ENCODE results near the gene SCAMP2. TPM values are rescaled to one million over a fixed set of nuclear protein-coding genes. Genes with fewer than 3 reads are reported as not detected.

The SCAMP2 gene
- total and polyA plus RNA-seq, 10 of the 15 experiments (the other 5 are each of a cell fraction or from before 2014, with no cell fraction given) = 10.9 to 158 (median 99.6) TPM

DNA sequence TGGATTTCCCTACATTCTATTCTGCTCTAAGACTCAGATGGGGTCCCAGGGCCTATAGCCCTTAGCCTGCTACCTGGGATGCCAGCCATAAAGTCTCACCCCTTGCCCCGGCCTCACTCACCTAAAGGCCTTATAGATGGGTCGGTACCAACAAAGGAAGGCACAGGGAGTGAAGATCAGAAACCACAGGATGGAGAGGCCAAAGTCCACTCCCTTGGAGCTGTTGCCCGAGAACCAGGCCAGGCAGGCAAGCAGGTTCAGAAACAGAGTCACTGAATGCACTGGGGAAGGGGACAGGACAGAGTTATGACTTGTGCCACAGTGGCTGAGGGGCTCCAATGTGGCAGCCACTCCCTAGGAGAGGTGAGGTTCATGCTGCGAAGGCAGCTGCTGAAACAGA, 22.8 kb downstream of the SCAMP2 start (continued):
- TF ChIP-seq, protein P1, sequence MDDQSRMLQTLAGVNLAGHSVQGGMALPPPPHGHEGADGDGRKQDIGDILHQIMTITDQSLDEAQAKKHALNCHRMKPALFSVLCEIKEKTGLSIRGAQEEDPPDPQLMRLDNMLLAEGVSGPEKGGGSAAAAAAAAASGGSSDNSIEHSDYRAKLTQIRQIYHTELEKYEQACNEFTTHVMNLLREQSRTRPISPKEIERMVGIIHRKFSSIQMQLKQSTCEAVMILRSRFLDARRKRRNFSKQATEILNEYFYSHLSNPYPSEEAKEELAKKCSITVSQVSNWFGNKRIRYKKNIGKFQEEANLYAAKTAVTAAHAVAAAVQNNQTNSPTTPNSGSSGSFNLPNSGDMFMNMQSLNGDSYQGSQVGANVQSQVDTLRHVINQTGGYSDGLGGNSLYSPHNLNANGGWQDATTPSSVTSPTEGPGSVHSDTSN (IDR thresholded peaks at IDR 0.05; ENCODE audit: insufficient replicate concordance, low read depth, low read length) = no peak

DNA sequence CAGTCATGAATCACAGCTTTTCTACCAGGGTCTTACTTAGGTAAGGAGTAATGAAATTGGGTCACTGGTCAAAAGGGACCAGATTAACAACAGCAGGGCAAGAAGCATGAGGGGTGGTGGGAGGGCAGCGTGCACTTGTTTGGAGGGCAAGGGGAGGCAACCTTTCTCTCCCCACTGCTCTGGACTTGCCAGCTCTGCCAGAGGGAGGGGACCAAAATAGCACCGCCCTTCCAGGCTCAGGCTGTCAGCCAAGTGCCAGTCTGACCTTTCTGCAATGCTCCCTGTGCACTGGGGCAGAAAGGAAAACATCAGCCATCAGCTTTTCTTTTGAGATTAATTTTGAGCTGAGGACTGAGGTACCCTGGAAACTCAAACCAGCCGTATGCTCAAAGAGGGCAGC, 25.7 kb downstream of the SCAMP2 start:
- SMC1A ChIA-PET (ENCODE audit: uncharacterized antibody, unreplicated experiment) = interaction anchor here (1.5 kb wide), 1 partner anchor 54 kb away, joined by 4 read pairs; no protein-coding TSS in a partner anchor
- Histone ChIP-seq H4K20me1 (ENCODE audit: control insufficient read depth, insufficient read depth) (no peaks in the 10 kb centered on the region), H2AFZ (ENCODE audit: control insufficient read depth, low read depth, low read length) (no peak overlapping the region), H3K9ac (ENCODE audit: control insufficient read depth, insufficient read depth, low read length) (no peak overlapping the region), H3K36me3 (ENCODE audit: control insufficient read depth in 2 of 2, insufficient read depth in 2 of 2, low read length in 1 of 2) (peaks cover 30 to 45% of the 10 kb centered on the region in 2 experiments; a peak in 3 of 4 replicates), H3K27ac (ENCODE audit: control insufficient read depth, insufficient read depth) (no peak overlapping the region), H3K4me2 (ENCODE audit: control insufficient read depth, insufficient read depth) (no peak overlapping the region), H3K79me2 (ENCODE audit: control insufficient read depth, insufficient read depth, low read length) (no peaks in the 10 kb centered on the region), H3K4me3 (no peak overlapping the region), H3K4me1 (ENCODE audit: control insufficient read depth, insufficient read depth, low read length) (peaks cover 14% of the 10 kb centered on the region), H3K9me3 (replicated peaks; ENCODE audit: control insufficient read depth, insufficient read depth, low read length) (no peaks in the 10 kb centered on the region), H3K27me3 (replicated peaks in 1 of 2; ENCODE audit: control insufficient read depth in 2 of 2, insufficient read depth in 2 of 2, low read length in 1 of 2) (no peaks in the 10 kb centered on the region)
- 97% methylated on average over 3 of the region's 3 CpGs for WGBS (ENCODE audit: insufficient coverage, insufficient replicate concordance, low lambda C conversion rate, missing lambda C conversion rate)
- FAIRE-seq (no peak), ATAC-seq (no peak), DNase-seq (ENCODE audit: low read depth, low spot score) (no peak)
- RAD21 ChIA-PET (ENCODE audit: unreplicated experiment) = interaction anchor here (0.7 to 1.6 kb wide), 2 partner anchors 14 to 54 kb away, joined by 3 to 5 read pairs; no protein-coding TSS in a partner anchor
- CTCF ChIA-PET = interaction anchor here (1.5 to 2.4 kb wide), 3 partner anchors 22 to 58 kb away, joined by 4 to 9 read pairs (median 7); no protein-coding TSS in a partner anchor
- intact Hi-C loops (cut with micrococcal nuclease; ENCODE audit: unreplicated experiment) = no loop called here
- BruUV-seq (replicated peaks) = no TSS peak
- in situ Hi-C loops (cut with MboI) = no loop called here
- POLR2A ChIA-PET = no interaction called here
- TF ChIP-seq CHD1 (IDR thresholded peaks at IDR 0.05; ENCODE audit: low read depth, low read length) = no peak
- no peak for TF ChIP-seq RUNX3 (IDR thresholded peaks at IDR 0.05; ENCODE audit: low read length)
- no peak for TF ChIP-seq MEF2A (IDR thresholded peaks at IDR 0.05; ENCODE audit: insufficient read depth, low read depth, low read length)
- no peak for TF ChIP-seq TCF7 (IDR thresholded peaks at IDR 0.05; ENCODE audit: borderline replicate concordance)
- TF ChIP-seq, protein P2, sequence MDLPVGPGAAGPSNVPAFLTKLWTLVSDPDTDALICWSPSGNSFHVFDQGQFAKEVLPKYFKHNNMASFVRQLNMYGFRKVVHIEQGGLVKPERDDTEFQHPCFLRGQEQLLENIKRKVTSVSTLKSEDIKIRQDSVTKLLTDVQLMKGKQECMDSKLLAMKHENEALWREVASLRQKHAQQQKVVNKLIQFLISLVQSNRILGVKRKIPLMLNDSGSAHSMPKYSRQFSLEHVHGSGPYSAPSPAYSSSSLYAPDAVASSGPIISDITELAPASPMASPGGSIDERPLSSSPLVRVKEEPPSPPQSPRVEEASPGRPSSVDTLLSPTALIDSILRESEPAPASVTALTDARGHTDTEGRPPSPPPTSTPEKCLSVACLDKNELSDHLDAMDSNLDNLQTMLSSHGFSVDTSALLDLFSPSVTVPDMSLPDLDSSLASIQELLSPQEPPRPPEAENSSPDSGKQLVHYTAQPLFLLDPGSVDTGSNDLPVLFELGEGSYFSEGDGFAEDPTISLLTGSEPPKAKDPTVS (IDR thresholded peaks at IDR 0.05; ENCODE audit: low read depth, low read length) = no peak
- TF ChIP-seq SREBF2 (IDR thresholded peaks at IDR 0.05; ENCODE audit: low read length) = no peak
- TF ChIP-seq, protein P3, sequence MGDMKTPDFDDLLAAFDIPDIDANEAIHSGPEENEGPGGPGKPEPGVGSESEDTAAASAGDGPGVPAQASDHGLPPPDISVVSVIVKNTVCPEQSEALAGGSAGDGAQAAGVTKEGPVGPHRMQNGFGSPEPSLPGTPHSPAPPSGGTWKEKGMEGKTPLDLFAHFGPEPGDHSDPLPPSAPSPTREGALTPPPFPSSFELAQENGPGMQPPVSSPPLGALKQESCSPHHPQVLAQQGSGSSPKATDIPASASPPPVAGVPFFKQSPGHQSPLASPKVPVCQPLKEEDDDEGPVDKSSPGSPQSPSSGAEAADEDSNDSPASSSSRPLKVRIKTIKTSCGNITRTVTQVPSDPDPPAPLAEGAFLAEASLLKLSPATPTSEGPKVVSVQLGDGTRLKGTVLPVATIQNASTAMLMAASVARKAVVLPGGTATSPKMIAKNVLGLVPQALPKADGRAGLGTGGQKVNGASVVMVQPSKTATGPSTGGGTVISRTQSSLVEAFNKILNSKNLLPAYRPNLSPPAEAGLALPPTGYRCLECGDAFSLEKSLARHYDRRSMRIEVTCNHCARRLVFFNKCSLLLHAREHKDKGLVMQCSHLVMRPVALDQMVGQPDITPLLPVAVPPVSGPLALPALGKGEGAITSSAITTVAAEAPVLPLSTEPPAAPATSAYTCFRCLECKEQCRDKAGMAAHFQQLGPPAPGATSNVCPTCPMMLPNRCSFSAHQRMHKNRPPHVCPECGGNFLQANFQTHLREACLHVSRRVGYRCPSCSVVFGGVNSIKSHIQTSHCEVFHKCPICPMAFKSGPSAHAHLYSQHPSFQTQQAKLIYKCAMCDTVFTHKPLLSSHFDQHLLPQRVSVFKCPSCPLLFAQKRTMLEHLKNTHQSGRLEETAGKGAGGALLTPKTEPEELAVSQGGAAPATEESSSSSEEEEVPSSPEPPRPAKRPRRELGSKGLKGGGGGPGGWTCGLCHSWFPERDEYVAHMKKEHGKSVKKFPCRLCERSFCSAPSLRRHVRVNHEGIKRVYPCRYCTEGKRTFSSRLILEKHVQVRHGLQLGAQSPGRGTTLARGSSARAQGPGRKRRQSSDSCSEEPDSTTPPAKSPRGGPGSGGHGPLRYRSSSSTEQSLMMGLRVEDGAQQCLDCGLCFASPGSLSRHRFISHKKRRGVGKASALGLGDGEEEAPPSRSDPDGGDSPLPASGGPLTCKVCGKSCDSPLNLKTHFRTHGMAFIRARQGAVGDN (IDR thresholded peaks at IDR 0.05) = no peak
- TF ChIP-seq CEBPB (IDR thresholded peaks at IDR 0.05; ENCODE audit: borderline replicate concordance in 1 of 2, low read depth in 2 of 2, low read length in 2 of 2) = no peak
- no peak for TF ChIP-seq RELA (IDR thresholded peaks at IDR 0.05; ENCODE audit: borderline replicate concordance, partially characterized antibody)
- TF ChIP-seq EZH2 (IDR thresholded peaks at IDR 0.05; ENCODE audit: borderline replicate concordance, control insufficient read depth, low read depth, low read length) = no peak
- no peak for TF ChIP-seq PAX8 (IDR thresholded peaks at IDR 0.05)
- no peak for TF ChIP-seq ATF7 (IDR thresholded peaks at IDR 0.05; ENCODE audit: low read depth)
- TF ChIP-seq IKZF1 (conservative IDR thresholded peaks at IDR 0.05) = no peak
- TF ChIP-seq EP300 (IDR thresholded peaks at IDR 0.05; ENCODE audit: borderline replicate concordance in 1 of 2, control insufficient read depth in 1 of 2, low read depth in 2 of 2, low read length in 2 of 2) = no peak
